H9 (cell line): ENCODE results near the gene COG8. TPM values are rescaled to one million over a fixed set of nuclear protein-coding genes. Genes with fewer than 3 reads are reported as not detected.
A peak's percentile ranks its signal among the peaks of the same experiment; 100 is the strongest.

Experiments used
- DNase-seq: peaks from one replicate; pipeline ENCODE4 v3.0.0-alpha.2; 2017
- H2AFZ ChIP-seq: one replicate; pipeline ENCODE4 v1.6.1; 2013; ENCODE audit warnings: mild to moderate bottlenecking, low read length, control low read depth, moderate library complexity
- H2AK5ac ChIP-seq: 2 replicates; pipeline ENCODE4 v1.6.1; 2013; ENCODE audit warnings: low read length, control low read depth, mixed read lengths; ENCODE audit not compliant: insufficient read length
- H2BK120ac ChIP-seq: one replicate; pipeline ENCODE4 v1.6.1; 2013; ENCODE audit warnings: low read depth, mild to moderate bottlenecking, low read length, control low read depth, inconsistent platforms; ENCODE audit not compliant: poor library complexity, severe bottlenecking
- H2BK12ac ChIP-seq: 2 replicates; pipeline ENCODE4 v1.6.1; 2013; ENCODE audit warnings: low read length, control low read depth, mixed read lengths, low read depth; ENCODE audit not compliant: insufficient read length
- H2BK15ac ChIP-seq: 2 replicates; pipeline ENCODE4 v1.6.1; 2013; ENCODE audit warnings: low read depth, low read length, control low read depth
- H2BK20ac ChIP-seq: one replicate; pipeline ENCODE4 v1.6.1; 2013; ENCODE audit warnings: low read depth, mild to moderate bottlenecking, low read length, control low read depth, inconsistent platforms; ENCODE audit not compliant: poor library complexity, severe bottlenecking
- H2BK5ac ChIP-seq: 2 replicates; pipeline ENCODE4 v1.6.1; 2013; ENCODE audit warnings: low read length, control low read depth, mixed read lengths; ENCODE audit not compliant: insufficient read length
- H3K14ac ChIP-seq: 2 replicates; pipeline ENCODE4 v1.6.1; 2013; ENCODE audit warnings: low read length, control low read depth; ENCODE audit not compliant: insufficient read depth
- H3K18ac ChIP-seq: 2 replicates; pipeline ENCODE4 v1.6.1; 2013; ENCODE audit warnings: low read depth, mild to moderate bottlenecking, mixed read lengths, low read length, control low read depth; ENCODE audit not compliant: insufficient read length
- H3K23ac ChIP-seq: 2 replicates; pipeline ENCODE4 v1.6.1; 2013; ENCODE audit warnings: low read length, control low read depth, mixed read lengths, low read depth; ENCODE audit not compliant: insufficient read length
- H3K23me2 ChIP-seq: 2 replicates; pipeline ENCODE4 v1.6.1; 2013; ENCODE audit warnings: low read depth, mild to moderate bottlenecking, mixed read lengths, low read length, control low read depth; ENCODE audit not compliant: insufficient read length, poor library complexity, severe bottlenecking
- H3K27ac ChIP-seq: 2 replicates; pipeline ENCODE4 v1.5.1; 2013; ENCODE audit warnings: low read length, control low read depth, mixed read lengths, low read depth; ENCODE audit not compliant: insufficient read length
- H3K27me3 ChIP-seq: 2 replicates; pipeline ENCODE4 v1.6.1; 2013; ENCODE audit warnings: low read length, control low read depth, inconsistent platforms; ENCODE audit not compliant: insufficient read depth
- H3K4ac ChIP-seq: 2 replicates; pipeline ENCODE4 v1.6.1; 2013; ENCODE audit warnings: low read depth, mild to moderate bottlenecking, control low read depth, inconsistent platforms, low read length, moderate library complexity
- H3K4me1 ChIP-seq: 2 replicates; pipeline ENCODE4 v1.6.1; 2013; ENCODE audit warnings: low read length, control low read depth, inconsistent platforms; ENCODE audit not compliant: insufficient read depth
- H3K4me2 ChIP-seq: 2 replicates; pipeline ENCODE4 v1.6.1; 2013; ENCODE audit warnings: low read length, control low read depth, mixed read lengths; ENCODE audit not compliant: insufficient read length, insufficient read depth
- H3K56ac ChIP-seq: 2 replicates; pipeline ENCODE4 v1.6.1; 2013; ENCODE audit warnings: low read depth, mild to moderate bottlenecking, mixed read lengths, low read length, control low read depth; ENCODE audit not compliant: insufficient read length
- H3K79me1 ChIP-seq: 2 replicates; pipeline ENCODE4 v1.6.1; 2013; ENCODE audit warnings: low read depth, mild to moderate bottlenecking, moderate library complexity, low read length, control low read depth, inconsistent platforms; ENCODE audit not compliant: insufficient read depth, poor library complexity, severe bottlenecking
- H3K79me2 ChIP-seq: 2 replicates; pipeline ENCODE4 v1.6.1; 2013; ENCODE audit warnings: low read length, control low read depth, inconsistent platforms; ENCODE audit not compliant: insufficient read depth
- H3K9ac ChIP-seq: 2 replicates; pipeline ENCODE4 v1.6.1; 2013; ENCODE audit warnings: low read length, control low read depth, mixed read lengths; ENCODE audit not compliant: insufficient read length; ENCODE audit errors: extremely low read depth
- H3K9me3 ChIP-seq: one replicate; pipeline ENCODE4 v1.6.1; 2013; ENCODE audit warnings: low read depth, low read length, inconsistent platforms; ENCODE audit not compliant: control insufficient read depth
- H3T11ph ChIP-seq: one replicate; pipeline ENCODE4 v1.6.1; 2013; ENCODE audit warnings: mild to moderate bottlenecking, low read length, control low read depth, inconsistent platforms
- H4K20me1 ChIP-seq: one replicate; pipeline ENCODE4 v1.6.1; 2013; ENCODE audit not compliant: control insufficient read depth, insufficient read length, insufficient read depth
- H4K5ac ChIP-seq: 2 replicates; pipeline ENCODE4 v1.6.1; 2013; ENCODE audit warnings: low read depth, mild to moderate bottlenecking, mixed read lengths, low read length, control low read depth; ENCODE audit not compliant: insufficient read length
- H4K8ac ChIP-seq: replicated peaks from 2 replicates; pipeline ENCODE4 v1.6.1; 2013; ENCODE audit warnings: low read length, control low read depth, mixed read lengths, low read depth; ENCODE audit not compliant: insufficient read length
- H4K91ac ChIP-seq: 2 replicates; pipeline ENCODE4 v1.6.1; 2013; ENCODE audit warnings: low read depth, mild to moderate bottlenecking, moderate library complexity, mixed read lengths, low read length, control low read depth; ENCODE audit not compliant: insufficient read length
- H3K27ac Mint-ChIP-seq, 3 experiments: 2 replicates in 2 of 3; 3 replicates in 1 of 3; pipeline ENCODE4 v1.8.0; 2020 to 2021; ENCODE audit warnings: mixed read lengths in 3 of 3, mild to moderate bottlenecking in 1 of 3, moderate library complexity in 1 of 3
- H3K27me3 Mint-ChIP-seq: 2 replicates; pipeline ENCODE4 v1.8.0; 2021; ENCODE audit warnings: low read depth, mild to moderate bottlenecking, moderate library complexity, mixed read lengths
- H3K36me3 Mint-ChIP-seq, 3 experiments: 2 replicates in 2 of 3; 3 replicates in 1 of 3; pipeline ENCODE4 v1.8.0; 2020 to 2021; ENCODE audit warnings: low read depth in 3 of 3, mixed read lengths in 3 of 3; ENCODE audit not compliant: insufficient read depth in 1 of 3
- H3K4me1 Mint-ChIP-seq, 2 experiments: 2 replicates each; pipeline ENCODE4 v1.8.0; 2020; ENCODE audit warnings: mixed read lengths in 2 of 2
- H3K4me3 Mint-ChIP-seq, 2 experiments: 2 replicates in 1 of 2; 3 replicates in 1 of 2; pipeline ENCODE4 v1.8.0; 2020 to 2021; ENCODE audit warnings: mild to moderate bottlenecking in 2 of 2, mixed read lengths in 2 of 2, moderate library complexity in 1 of 2
- H3K9me3 Mint-ChIP-seq, 2 experiments: 2 replicates in 1 of 2; 3 replicates in 1 of 2; pipeline ENCODE4 v1.8.0; 2020; ENCODE audit warnings: mild to moderate bottlenecking in 2 of 2, mixed read lengths in 2 of 2, moderate library complexity in 1 of 2
- CTCF ChIP-seq: fragments of 200-600 bp; sonication (generic); conservative IDR thresholded peaks from 3 replicates; pipeline ENCODE4 v1.8.0; 2021; ENCODE audit warnings: antibody characterized with exemption, mild to moderate bottlenecking
- WGBS: extraction: QIAGEN DNeasy Blood & Tissue Kit; methylation state at CpG from one replicate; pipeline ENCODE4 v1.1.7; 2013; ENCODE audit warnings: missing lambda C conversion rate, low lambda C conversion rate, mixed read lengths; ENCODE audit not compliant: insufficient read length; ENCODE audit errors: extremely low coverage; 5-methylcytosine and 5-hydroxymethylcytosine counted together
- total RNA-seq: library from RNA; stranded (reverse); gene quantifications from 2 replicates; pipeline ENCODE4 v1.2.1, GENCODE V29; 2021

COG8 gene
- total RNA-seq, 1 experiment from 2014 or later: 52.3 TPM

GRCh38 chr16:69324585-69325253 lies 14.6 kb downstream of the COG8 start:
- H3K23ac ChIP-seq: no peak overlapping the region
- H2BK15ac ChIP-seq: no peak overlapping the region
- peaks cover 6% of the 10 kb centered on the region for H3K23me2 ChIP-seq
- H3K4ac ChIP-seq: no peak overlapping the region
- Mint-ChIP-seq H3K27ac (peak overlapping the region in 1 of 3 experiments; percentile 60; a peak in 1 of 7 replicates), H3K9me3 (no peaks in the 10 kb centered on the region), H3K4me1 (peaks cover 18 to 23% of the 10 kb centered on the region in 2 experiments), H3K27me3 (no peaks in the 10 kb centered on the region; the same call in 1 of the 2 replicates), H3K4me3 (0 out of 5 replicates have a peak overlapping the region, but pooled peaks of 1 of the 2 experiments have one; percentile 29), H3K36me3 (peaks cover 46 to 97% (median 82%) of the 10 kb centered on the region in 3 experiments)
- no peaks in the 10 kb centered on the region for H3K27me3 ChIP-seq
- H2AFZ ChIP-seq: no peak overlapping the region
- no peak overlapping the region for H3T11ph ChIP-seq
- no peak overlapping the region for H2BK20ac ChIP-seq
- H3K4me2 ChIP-seq: no peak overlapping the region
- H3K56ac ChIP-seq: no peak overlapping the region
- no peak overlapping the region for H2BK12ac ChIP-seq
- H3K14ac ChIP-seq: no peak overlapping the region
- no peak overlapping the region for H3K27ac ChIP-seq
- no peak overlapping the region for H2AK5ac ChIP-seq
- peaks cover 16% of the 10 kb centered on the region; the same call in 1 of the 2 replicates for H3K79me2 ChIP-seq
- no peaks in the 10 kb centered on the region for H3K9me3 ChIP-seq
- TF ChIP-seq CTCF: no peak
- H3K79me1 ChIP-seq: peaks cover 5% of the 10 kb centered on the region
- DNase-seq: no peak
- H3K18ac ChIP-seq: no peak overlapping the region
- H2BK5ac ChIP-seq: no peak overlapping the region
- no peak overlapping the region for H4K8ac ChIP-seq
- no peak overlapping the region for H2BK120ac ChIP-seq
- H4K20me1 ChIP-seq: peaks cover 2% of the 10 kb centered on the region
- no peaks in the 10 kb centered on the region for H3K4me1 ChIP-seq
- no peak overlapping the region for H3K9ac ChIP-seq
- H4K91ac ChIP-seq: no peak overlapping the region
- no peak overlapping the region for H4K5ac ChIP-seq
- no CpG with 5 or more reads among the region's 10 CpGs for WGBS
